ENCODE results near the gene HIGD1A.

The HIGD1A gene

GRCh38 chr3:42752441-42752840, 51.8 kb downstream of the HIGD1A start:
- no peak for DNase-seq

- no peak for DNase-seq
These were observed 52.7 kb downstream of the HIGD1A start for GRCh38 chr3:42751609-42752008.

DNA sequence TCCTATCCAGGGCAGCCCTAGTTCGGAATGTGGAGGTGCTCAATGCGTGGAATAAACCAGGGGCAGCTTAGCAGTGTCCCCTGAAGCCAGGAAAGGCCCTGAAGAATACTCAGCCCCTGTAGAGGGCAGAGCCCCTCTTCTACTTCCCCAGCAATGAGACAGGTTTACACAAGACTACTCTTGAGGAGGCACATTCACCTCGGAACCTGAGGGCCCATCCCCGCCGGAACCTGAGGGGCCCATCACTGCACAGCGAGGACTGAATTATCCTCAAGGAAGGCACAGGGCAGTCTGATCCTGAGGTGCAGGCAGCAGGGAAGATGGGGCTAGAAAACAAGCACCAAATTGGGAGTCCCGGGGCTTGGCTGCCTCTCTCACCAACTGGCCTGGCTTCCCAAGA, 53.5 kb downstream of the HIGD1A start:
- DNase-seq: no peak

GRCh38 chr3:42749753-42750231, 54.5 kb downstream of the HIGD1A start:
- DNase-seq: no peak

DNA sequence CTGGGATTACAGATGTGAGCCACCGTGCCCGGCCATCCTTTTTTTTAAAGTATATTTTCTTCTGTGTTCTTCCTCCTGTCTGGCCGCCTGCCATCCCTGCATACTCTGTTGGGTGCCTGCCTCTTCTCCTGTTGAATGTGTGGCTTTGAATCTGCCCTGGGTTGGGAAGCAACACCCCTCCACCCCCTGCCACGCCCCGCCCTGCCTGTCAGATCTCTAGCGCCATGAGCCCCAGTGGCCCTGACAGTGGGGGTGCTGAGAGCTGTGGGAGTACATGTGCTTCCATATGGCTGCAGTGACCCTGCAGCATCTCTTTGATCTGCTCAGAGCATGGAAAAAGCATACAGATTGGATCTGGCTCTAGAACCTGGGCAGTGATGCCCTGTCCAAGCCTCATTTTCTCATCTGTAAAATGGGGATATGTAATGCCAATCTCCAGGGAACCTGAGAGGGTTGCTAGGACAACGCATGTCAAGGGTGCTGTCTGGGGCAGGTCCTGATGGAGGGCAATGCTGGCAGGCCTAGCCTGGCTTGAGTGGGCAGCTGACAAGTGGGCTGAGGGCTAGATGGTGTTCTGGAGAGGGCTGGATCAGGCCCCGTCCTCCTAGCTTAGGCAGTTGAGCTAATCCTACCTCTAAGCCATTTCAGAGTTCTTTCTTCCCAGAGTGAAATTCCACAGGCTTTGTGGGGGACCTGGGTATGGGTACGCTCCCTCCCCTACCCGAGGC, 55.1 kb downstream of the HIGD1A start:
- DNase-seq: no peak

- no peak for DNase-seq
These were observed 56.7 kb downstream of the HIGD1A start for GRCh38 chr3:42747581-42747980.

DNA sequence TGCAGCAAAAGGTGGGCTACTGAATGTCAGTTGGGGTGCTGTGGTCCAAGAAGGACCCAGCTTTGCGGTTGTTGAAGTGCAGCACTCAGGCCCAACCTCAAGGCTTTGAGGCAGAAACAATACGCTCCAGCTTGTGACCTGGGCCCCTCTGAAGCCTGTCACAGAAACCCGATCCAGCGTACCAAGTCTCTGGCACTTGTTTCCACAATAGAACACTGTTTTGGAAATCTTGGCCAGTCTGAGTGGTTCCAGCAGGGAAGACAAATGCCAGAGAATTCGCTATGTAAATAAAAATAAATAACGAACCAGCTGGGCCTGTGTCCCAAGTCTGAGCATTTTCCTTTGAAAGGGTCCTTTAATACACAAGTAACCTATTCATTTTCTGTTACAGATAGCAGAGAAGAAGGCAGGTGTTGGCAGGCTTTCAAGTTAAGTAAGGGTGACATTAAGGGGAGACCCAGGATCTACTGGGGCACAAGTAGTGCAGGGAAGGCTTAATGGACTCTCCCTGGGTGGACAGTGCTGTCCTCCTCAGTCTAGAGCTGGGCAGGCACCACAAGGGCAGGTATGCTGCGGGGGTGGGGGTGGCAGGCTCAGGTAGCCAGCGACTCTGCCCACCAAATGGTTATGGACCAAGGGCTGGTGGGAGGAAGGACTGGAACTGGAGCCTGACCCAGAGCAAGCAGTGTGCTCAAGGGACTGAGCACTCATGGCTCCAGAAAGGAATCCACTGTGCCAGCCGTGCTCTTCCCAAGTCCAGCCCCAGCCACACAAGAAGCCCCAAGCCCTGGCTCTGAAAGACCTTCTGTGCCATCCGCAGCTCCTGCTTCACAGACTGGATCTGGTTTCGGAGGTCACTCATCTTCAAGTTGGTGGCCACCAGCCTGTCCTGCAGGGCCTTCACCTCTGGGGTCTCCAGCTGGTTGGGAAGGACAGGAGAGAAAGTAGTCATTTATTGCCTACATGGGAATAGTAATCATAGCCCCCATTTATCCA, 57.5 kb downstream of the HIGD1A start:
- no peak for DNase-seq

- no peak for DNase-seq
These were observed 58.4 kb downstream of the HIGD1A start for GRCh38 chr3:42745776-42746454.

DNA sequence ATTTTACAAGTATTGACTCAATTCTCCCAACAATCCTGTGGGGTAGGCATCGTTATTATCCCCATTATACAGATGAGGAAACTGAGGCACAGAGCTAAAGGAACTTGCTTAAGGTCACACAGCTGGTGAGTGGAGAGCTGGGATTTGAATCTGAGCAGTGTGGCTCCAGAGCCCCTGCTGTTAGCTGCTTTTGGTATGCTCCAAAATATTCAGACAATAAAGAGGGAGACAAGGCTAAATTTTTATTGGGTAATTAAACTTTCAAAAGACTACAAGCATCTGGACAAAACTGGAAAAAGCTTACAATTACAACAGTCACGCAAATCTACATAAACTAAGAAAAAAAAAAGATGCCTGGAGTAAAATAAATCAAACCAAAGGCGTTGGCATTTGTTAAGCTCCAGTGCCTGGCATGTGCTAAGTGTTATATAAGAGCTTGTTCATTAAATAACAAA, 59.0 kb downstream of the HIGD1A start:
- DNase-seq: no peak

- no peak for DNase-seq
These were observed 60.9 kb downstream of the HIGD1A start for GRCh38 chr3:42743204-42743995.

GRCh38 chr3:42742688-42743087, 61.6 kb downstream of the HIGD1A start:
- DNase-seq: no peak

- no peak for DNase-seq
These were observed 62.0 kb downstream of the HIGD1A start for GRCh38 chr3:42742259-42742658.

- DNase-seq: no peak
These were observed 62.5 kb downstream of the HIGD1A start for GRCh38 chr3:42741796-42742195.

DNA sequence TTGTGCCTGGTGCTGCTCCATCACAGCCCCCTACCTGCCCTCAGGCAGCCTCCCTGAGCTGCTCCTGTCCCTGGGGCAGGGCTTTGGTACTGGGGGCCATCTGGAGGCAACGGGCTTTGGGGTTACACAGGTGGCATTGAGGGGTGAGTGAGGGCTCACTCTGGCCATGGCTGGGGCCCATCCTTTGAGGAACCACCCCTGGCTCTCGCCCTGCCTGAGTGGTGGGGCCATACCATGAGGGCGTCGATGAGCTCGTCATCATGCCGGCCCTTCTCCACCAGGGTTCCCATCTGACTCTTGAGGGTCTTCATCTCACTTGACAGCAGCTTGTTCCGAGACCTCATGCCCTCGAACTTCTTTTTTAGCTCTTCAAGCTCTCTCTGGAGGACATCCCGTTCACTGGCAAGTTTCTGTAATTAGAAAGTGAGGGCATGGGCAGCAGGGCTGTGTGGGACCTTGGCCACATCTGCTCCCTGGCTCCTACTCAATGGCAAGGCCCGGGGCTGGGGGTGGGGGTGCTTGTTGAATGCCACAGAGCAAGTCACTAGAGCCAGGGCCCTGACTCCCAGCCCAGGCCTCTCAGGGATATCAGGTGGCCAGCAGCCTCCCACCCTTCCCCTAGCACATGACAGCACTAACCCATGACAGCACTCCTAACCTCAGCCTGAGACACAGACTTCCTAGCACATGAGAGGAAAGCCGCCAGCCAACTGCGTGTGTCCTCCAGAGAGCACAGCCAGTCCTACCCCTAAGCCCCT, 64.7 kb downstream of the HIGD1A start:
- DNase-seq: no peak

GRCh38 chr3:42736531-42736930, 67.8 kb downstream of the HIGD1A start:
- no peak for DNase-seq

DNA sequence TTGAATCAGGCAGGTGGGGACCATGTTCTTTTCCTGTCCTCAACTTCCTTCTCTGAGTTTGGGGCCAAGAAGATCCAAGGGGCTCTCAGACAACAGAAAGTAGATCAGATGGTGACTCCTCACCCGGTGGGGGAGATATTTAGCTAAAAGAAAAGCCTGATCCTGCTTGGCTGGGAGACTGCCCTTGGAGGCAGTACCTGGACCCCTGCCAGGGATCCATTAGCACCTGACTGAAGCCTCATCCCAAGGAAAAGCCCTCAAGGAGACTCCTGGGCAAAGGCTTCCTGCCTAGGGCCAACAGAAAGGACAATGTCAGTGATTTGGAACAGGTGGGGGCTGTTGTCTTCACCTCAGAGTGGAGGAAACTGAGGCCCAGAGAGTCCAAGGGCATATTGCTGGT, 68.2 kb downstream of the HIGD1A start:
- DNase-seq: no peak

DNA sequence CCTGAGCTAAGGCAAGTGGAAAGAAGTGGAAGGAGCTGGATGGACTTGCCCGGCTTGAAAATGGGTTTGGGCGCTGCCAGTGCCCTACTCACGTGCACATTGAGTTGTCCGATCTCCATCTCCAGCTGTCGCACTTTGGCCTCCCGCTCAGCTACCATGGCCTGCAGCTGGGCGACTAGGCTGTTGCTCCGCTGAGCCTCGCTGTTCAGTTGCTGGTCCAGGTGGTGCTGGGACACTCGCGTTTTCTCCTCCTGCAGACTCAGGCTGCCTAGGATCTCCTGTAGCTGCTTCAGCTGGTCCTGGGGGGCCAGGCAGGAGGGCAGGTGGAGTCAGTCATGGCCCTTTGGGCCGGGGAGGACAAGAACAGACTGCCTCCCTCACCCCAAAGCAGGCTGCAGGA, 68.7 kb downstream of the HIGD1A start:
- DNase-seq: no peak

GRCh38 chr3:42735019-42735418, 69.3 kb downstream of the HIGD1A start:
- DNase-seq: no peak

DNA sequence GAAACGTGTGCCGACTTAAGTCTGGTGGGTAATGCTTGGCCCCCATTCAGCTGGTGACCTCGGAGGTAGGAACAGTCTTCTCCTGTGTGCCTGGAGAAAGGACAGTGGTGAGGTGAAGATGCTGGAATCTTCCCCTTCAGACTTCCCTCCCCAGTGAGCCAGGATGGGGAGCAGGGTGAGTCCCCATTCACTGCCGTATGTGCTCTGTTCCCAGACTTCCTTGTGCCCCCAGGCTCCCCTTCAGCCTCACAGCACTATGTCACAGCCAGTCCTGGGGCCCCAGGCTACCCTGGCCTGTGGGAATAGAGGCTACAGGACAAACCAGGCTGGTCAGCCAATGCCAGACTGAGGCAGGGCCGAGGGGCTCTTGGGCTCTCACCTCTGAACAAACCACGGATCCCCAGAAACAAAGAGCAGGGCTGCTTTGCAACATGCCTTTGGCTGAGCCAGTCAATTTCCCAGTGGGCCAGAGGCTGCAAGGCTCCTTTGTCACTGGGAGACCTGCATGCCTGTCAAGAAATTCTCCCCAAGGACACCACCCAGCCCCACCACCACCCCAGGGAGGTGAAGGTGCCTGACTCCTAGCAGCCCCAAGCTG, 69.9 kb downstream of the HIGD1A start:
- no peak for DNase-seq

DNA sequence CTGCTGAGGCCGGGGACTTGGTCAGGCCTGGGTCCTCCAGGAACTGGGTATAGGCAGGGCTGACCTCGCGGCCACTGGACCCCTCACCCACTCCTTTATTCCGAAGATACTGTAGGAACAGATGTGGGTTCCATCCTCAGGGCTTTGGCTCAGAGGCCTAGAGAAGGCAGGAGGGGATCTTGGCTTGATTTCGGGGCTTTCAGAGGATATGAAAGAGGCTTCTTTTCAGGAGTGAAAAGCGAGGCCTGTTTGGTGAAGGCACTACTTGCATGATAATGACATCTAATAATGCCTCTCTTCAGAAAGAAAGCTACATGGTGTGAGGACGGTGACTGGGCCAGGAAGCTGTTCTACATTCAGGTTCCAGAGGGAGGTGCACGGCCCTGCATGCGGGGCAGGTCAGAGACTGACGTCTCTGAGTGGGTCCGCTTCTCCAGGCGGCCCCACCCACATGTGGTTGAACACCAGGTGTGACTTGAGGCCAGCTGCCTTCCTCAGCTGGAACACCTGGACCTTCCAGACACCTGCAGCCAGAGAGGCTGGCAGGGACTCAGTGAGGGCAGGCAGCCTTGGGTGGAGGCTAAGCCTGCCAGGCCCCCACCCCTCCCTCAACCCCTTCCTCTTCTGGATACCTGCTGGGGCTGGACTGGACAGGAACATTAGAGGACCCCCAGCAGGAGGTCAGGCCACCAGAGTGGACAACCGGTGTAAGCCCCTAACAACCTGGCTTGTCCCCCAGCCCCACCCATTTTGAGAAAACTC, 70.6 kb downstream of the HIGD1A start:
- DNase-seq: no peak
